NB4 (cell line): ENCODE measurements around the gene CALN1.

Source experiments
- DNase-seq: peaks from one replicate; pipeline ENCODE4 v3.0.0; 2010; ENCODE audit warnings: low read depth
- H3K4me3 ChIP-seq: one replicate; pipeline ENCODE4 v1.5.1; 2011; ENCODE audit warnings: mild to moderate bottlenecking, low read depth, low read length, moderate library complexity
- MYC ChIP-seq: IDR thresholded peaks from 2 replicates; pipeline ENCODE4 v1.6.1; 2011; ENCODE audit warnings: low read depth, low read length
- POLR2A ChIP-seq: IDR thresholded peaks from 2 replicates; pipeline ENCODE4 v1.6.1; 2011; ENCODE audit warnings: mild to moderate bottlenecking; ENCODE audit not compliant: insufficient read length; ENCODE audit errors: extremely low read depth
- TF ChIP-seq, protein P1 (sequence below): IDR thresholded peaks from one replicate; pipeline ENCODE4 v1.5.1; 2012; ENCODE audit warnings: low read depth, low read length
- TF ChIP-seq, protein P2 (sequence below): IDR thresholded peaks from 2 replicates; pipeline ENCODE4 v1.6.1; 2011; ENCODE audit warnings: low read depth, low read length

Gene CALN1

DNA sequence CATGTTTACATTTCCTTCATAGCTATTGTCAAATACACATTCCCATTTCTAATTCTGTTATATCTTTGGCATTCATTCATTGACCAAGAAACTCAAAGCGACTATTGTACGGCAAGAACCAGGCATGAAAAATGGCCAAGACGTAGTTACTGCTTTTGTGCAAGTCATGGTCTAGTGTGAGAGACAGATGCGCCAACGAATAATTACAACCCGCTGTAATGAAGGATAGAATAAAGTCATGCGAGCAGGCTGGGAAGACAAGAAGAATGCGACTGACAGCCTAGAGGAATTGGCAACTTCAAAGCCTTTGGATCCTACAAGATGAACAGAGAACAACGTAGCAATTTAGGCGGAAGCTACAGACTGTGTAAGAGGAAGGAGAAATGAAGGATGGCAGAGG, 221.2 kb downstream of the CALN1 start:
- DNase-seq, result no peak
- TF ChIP-seq MYC, result no peak
- no peak for TF ChIP-seq POLR2A
- H3K4me3 ChIP-seq, result no peak overlapping the region

DNA sequence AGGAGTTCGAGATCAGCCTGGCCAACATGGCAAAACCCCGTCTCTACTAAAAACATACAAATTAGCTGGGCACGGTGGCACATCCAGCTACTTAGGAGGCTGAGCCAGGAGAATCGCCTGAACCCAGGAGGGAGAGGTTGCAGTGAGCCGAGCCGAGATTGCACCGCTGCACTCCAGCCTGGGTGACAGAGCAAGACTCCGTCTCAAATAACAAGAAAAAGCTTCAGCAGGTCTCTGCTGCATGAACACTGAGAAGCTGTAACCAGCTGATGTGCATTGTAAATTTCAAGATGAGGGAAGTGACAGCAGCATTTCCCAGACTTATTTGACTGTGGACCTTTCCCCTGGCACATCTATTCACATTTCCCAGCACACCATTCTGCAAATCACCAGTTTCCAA, 222.0 kb downstream of the CALN1 start:
- TF ChIP-seq MYC (no peak), POLR2A (no peak)
- TF ChIP-seq, protein P1, sequence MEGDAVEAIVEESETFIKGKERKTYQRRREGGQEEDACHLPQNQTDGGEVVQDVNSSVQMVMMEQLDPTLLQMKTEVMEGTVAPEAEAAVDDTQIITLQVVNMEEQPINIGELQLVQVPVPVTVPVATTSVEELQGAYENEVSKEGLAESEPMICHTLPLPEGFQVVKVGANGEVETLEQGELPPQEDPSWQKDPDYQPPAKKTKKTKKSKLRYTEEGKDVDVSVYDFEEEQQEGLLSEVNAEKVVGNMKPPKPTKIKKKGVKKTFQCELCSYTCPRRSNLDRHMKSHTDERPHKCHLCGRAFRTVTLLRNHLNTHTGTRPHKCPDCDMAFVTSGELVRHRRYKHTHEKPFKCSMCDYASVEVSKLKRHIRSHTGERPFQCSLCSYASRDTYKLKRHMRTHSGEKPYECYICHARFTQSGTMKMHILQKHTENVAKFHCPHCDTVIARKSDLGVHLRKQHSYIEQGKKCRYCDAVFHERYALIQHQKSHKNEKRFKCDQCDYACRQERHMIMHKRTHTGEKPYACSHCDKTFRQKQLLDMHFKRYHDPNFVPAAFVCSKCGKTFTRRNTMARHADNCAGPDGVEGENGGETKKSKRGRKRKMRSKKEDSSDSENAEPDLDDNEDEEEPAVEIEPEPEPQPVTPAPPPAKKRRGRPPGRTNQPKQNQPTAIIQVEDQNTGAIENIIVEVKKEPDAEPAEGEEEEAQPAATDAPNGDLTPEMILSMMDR, result no peak
- TF ChIP-seq, protein P2, sequence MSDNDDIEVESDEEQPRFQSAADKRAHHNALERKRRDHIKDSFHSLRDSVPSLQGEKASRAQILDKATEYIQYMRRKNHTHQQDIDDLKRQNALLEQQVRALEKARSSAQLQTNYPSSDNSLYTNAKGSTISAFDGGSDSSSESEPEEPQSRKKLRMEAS, result no peak
- H3K4me3 ChIP-seq, result no peak overlapping the region
- no peak for DNase-seq

DNA sequence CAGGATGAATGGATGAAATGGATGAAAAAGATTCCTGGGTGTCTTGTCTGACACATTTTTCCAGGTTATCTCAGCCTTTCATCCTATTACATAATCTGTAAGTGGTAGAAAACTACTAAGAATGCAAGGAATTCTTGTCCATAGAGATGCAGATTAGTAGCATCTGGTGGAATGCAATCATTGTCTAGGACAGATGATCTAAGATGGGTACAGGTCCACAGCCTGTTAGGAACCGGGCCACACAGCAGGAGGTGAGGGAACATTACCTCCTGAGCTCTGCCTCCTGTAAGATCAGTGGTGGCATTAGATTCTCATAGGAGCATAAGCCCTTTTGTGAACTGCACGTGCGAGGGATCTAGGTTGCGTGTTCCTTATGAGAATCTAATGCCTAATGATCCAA, 225.0 kb downstream of the CALN1 start:
- DNase-seq, result no peak
- H3K4me3 ChIP-seq, result no peak overlapping the region
- no peak for TF ChIP-seq MYC
- TF ChIP-seq, protein P1, result no peak
- no peak for TF ChIP-seq POLR2A
- TF ChIP-seq, protein P2, result no peak

DNA sequence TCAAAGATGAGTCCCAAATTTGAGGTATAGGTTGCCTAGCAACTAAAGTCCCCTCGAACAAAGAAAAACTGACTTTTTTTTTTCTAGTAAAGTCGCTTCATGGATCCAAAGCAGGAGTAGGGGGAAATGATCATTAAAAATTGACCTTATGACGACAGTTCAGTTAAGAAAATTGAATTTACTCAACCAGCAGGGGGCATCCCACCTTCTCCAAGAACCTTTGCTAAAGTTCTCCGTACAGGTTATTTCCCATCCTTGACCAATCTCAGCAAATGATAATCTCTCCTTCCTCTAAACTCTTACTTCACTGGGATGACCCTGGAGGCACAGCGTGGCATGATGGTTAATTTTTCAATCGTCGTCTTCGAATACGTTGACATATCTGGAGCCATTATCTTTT, 228.3 kb downstream of the CALN1 start:
- DNase-seq, result peak; percentile 57
- TF ChIP-seq, protein P2, result no peak
- TF ChIP-seq, protein P1, result peak; percentile 36
- TF ChIP-seq POLR2A (no peak), MYC (no peak)
- H3K4me3 ChIP-seq, result no peak overlapping the region

DNA sequence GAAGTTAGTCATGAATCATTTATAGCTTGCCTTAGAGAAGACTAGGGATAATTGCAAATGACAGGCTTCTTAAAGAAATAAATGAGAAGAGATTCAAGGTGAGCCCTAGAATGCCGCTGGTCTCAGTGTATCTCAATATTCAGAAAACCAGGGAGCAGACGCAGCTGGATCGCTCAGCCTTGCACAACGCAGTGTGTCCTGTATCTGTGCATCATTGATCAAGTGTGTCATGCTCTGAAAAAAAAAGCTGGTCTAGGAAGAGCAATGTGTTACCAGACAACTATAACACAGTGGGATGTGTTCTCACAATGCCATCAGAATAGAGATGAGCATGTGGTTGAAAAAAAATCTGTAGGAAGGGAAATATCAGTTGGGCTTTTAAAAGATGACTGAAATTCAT, 230.1 kb downstream of the CALN1 start:
- no peak overlapping the region for H3K4me3 ChIP-seq
- DNase-seq, result no peak
- TF ChIP-seq, protein P1, result no peak
- TF ChIP-seq POLR2A (no peak), MYC (no peak)
- TF ChIP-seq, protein P2, result no peak

DNA sequence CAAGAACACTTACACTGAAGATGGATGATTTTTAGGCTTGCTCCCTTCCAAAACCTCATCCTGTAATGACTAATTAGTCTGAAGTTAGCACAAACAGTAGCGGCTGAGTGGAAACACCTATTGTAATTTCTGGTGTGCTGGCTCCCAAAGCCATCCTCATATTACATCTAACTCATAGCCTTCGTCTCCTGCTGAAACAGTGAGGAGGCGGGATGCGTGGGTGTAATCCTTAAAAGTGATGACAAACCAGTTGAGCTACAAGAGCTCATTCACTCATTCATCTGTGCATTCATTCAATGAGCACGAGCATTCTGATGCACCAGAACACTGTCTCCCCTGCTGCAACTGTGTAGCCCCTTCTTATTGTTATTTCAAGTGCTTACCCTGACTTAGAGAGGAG, 235.3 kb downstream of the CALN1 start:
- TF ChIP-seq MYC (no peak), POLR2A (no peak)
- TF ChIP-seq, protein P2, result no peak
- TF ChIP-seq, protein P1, result no peak
- no peak overlapping the region for H3K4me3 ChIP-seq
- no peak for DNase-seq
